IPS DF 4.7 (cell line): ENCODE results near the gene EFTUD2.
A peak's percentile ranks its signal among the peaks of the same experiment; 100 is the strongest.
"Not testable (repeated sequence)": the region's sequence is repeated elsewhere in the genome, so short reads cannot be mapped to it uniquely, and the experiment has no call there.

ENCODE experiments used
- DNase-seq: peaks from one replicate; pipeline ENCODE4 v3.0.0-alpha.2; 2013; ENCODE audit warnings: low spot score; ENCODE audit errors: extremely low read depth

Gene EFTUD2

DNA sequence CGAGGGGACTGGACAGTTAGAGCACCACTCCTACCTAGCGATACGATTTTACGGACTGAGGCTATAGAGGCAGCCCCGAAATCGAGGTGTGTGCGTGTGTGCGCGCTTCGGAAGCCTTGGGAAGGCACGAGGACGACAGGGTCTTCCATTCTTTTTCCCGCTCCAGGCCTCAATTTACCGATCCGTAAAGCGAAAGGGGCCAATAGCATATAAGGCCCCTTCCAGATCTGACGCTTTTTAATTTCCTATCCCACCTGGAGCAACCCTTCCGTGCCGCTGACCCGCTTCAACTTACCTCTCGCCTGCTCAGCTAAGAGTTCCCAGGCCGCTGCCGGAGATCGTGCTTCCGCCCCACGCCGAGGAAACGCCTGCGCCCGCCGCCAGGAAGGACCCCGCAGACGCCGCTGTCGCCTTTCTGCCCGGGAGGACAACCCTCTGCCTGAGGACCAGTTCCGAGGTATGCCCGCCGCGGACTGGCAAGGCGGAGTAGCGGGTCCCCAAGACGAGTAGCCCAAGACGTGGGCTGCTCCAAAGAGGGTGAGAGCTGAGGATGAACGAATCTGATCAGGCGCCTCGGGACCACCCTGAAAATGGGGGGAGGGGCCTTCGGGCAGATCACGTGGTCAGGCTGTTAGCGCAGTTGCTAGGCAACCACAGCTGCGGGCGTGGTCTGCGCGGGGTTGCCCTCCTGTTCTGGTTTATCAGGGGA, at the start of gene EFTUD2:
EFTUD2 (minus strand) TSS at position 372 of the 709 bp plus-strand sequence. CDS start 4,924 bp downstream, outside the sequence.
- DNase-seq, result peak; percentile 36

DNA sequence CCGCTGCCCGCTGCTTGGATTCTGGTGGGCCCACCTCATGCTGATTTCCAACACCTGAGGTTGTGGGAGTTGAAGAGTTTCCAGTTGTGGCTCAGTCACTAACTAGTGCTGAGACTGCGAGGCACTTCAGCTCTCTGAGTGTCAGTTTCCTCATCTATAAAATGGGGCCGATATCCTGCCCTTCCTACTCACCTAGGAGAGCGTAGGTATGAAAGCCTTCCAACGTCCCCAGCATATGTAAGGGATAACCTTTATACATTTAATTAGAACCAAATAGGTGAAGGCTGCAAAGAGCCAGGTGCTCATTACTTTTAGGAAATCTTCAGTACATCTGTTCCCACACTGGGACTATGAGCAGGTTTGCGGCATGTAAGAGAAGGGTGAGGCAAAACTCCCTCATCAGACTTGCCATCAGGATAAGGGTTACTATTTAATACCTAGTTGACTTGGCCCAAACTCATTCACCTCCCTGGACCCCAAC, 49.1 kb upstream of the EFTUD2 start:
- no peak for DNase-seq

DNA sequence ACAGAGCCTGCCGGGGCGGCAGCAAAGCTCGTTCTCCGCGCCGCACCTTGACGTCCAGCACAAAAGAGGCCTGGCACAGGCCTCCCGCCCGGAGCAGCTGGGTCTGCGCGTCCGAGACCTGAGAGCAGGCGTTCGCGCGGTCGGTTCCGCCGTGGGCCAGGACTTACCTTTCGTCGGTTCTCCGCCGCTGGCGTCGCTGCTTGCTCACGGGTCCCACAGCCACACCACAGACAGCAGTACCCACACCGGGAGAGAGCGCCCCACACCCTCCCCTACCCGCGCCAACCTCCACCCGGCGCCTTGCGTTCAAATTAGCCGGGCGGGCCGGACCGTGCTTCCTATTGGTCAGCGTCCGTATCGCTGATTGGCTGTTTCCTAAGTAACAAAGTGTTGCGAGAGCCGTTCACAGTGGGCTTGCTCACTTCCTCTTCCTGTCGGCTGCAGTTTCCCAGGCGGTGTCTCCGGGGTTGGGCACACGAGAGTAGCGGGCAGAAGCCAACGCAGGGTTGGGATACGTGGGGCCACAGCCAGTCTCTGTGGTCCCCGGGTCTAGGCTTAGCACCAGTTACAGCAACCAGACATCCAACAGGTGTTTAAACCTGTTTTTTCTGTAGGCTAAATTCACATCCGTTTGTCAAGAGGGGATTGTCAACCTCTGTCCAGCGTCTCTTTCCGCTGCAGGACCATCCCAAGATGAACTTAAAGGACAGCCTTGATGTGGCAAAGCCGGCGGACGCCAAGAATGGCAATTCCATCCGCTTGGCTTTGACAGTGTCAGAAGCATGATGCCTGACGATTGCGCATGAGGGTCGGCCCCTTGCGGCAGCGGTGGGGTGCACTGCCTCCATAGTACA, 48.4 kb upstream of the EFTUD2 start, which contains the start of gene KIF18B:
KIF18B (minus strand) TSS at position 313 of the 854 bp plus-strand sequence. CDS start 11,429 bp downstream, outside the sequence.
- DNase-seq, result peak; percentile 90

DNA sequence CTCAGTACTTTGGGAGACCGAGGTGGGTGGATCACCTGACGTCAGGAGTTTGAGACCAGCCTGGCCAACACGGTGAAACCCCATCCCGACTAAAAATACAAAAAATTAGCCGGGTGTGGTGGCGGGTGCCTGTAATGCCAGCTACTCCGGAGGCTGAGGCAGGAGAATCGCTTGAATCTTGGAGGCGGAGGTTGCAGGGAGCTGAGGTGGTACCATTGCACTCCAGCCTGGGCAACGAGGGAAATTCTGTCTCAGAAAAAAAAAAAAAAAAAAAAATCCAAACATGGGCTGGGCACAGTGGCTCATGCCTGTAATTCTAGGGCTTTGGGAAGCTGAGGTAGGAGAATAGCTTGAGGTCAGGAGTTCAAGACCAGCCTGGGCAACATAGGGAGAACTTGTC, 46.4 kb upstream of the EFTUD2 start:
- DNase-seq, result not testable (repeated sequence)

DNA sequence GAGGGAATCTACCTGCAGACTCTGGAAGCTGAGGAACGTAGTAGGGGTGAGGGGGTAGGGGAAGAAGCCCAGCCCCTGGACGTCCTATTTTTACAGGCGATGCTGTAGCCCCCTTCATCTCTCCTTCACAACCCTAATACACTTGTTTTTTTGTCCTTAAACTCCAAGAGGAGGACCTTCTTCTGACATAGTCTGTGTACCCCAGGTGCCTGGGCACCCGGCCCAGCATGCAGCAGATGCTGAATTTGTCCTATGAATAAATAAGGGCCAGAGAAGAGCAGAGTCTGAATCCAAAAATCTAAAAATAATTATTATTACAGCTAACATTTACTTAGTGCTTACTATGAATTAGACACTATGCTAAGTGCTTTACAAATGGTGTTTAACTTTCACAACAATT, 43.2 kb upstream of the EFTUD2 start:
- DNase-seq, result no peak

DNA sequence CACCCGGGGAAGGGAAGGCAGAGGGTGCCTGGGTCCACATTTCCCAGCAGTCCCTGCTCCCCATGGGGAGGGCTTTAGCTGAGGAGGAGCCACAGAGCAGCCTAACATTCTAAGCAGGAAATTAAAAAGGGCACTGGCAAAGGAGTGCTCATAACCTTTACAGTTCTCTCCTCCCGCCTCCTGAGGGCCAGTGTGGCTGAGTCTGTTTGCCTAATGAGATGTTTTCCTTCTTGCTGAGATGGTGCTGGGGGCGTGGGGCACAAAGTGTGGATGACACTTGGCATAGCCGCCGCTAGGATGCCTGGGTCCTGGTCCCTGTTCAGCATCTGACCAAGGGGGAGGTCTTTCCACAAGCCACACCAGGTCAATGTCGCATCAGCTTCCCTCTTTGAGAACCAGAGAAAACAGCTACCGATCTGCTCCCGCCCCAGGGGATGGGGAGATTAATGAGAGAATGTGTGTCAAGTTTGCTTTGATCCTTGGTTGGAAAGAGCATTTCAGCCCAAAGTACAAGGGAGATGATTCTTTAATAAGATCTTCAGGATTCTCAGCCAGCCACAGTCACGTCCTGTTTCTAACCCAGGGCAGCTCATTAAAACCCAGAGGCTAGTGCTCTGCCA, 42.6 kb upstream of the EFTUD2 start:
- DNase-seq, result no peak

DNA sequence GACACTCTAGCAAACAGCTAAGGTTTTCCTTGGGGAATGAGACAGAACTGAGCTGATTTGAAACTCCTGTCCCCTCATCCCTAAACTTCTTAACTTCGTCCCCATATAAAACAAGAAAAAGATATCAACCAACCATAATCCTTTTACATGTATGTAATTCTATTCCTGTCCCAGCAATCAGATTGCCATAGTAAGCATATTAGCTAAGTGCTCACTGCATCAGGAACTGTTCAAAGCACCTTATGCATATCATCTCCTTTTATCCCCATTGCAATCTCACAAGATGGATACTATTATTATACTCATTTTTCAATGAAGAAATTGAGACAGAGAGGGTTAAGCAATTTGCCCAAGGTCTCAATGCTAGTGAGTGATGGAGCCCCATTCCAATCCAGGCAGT, 41.5 kb upstream of the EFTUD2 start:
- no peak for DNase-seq

DNA sequence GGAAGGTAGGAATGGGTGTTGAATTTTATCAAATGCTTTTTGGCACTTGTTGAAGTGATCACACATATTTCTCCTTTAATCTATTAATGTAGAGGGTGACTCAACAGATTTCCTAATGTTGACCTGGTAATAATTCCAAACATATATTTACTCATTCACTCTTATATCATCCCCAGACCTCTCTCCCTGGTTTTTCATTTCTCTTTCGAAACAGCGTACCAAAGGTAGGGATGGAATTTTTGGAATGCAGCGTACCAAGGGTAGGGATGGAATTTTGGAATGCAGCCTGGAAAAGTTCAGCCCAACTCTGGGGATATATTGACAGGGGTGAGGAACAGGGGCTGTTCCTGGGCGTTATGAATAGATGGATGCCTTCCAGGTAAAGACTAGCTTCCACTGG, 41.1 kb upstream of the EFTUD2 start:
- DNase-seq, result no peak

DNA sequence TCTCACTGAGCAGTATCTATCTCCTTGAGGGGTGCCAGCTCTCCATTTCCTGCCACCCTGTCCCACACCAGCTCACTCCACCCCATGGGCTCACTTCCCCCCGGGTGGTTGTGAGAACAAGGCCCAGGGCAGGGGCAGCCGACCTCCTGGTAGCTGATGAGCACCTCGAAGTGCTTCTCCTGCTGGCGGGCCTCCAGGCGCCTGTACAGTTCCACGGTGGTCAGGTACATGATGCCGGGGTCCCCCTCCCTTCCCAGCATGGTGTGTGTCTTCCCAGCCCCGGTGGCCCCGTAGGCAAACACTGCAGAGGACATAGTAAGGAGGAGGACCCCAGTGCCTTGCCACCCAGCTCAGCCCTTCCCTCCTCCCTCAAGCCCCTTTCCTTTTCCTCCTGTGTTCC, 35.9 kb upstream of the EFTUD2 start:
- DNase-seq, result no peak

DNA sequence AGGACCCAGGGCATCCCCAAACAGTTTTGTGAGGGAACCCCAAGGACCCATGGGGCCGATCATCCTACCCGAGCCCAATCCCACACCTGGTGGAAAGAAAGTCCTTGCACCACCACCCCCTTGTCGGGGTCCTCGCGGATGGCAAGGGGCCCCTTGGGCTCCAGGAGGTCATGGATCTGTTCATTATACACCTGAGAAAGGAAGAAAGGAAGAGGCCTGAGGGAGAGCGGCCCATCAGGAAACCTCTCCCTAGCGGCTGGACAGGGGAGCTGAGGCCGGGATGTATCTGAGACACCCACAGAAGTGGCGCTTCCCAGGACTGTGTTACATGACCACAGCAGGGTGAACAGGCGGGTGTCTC, 35.5 kb upstream of the EFTUD2 start:
- DNase-seq, result no peak

DNA sequence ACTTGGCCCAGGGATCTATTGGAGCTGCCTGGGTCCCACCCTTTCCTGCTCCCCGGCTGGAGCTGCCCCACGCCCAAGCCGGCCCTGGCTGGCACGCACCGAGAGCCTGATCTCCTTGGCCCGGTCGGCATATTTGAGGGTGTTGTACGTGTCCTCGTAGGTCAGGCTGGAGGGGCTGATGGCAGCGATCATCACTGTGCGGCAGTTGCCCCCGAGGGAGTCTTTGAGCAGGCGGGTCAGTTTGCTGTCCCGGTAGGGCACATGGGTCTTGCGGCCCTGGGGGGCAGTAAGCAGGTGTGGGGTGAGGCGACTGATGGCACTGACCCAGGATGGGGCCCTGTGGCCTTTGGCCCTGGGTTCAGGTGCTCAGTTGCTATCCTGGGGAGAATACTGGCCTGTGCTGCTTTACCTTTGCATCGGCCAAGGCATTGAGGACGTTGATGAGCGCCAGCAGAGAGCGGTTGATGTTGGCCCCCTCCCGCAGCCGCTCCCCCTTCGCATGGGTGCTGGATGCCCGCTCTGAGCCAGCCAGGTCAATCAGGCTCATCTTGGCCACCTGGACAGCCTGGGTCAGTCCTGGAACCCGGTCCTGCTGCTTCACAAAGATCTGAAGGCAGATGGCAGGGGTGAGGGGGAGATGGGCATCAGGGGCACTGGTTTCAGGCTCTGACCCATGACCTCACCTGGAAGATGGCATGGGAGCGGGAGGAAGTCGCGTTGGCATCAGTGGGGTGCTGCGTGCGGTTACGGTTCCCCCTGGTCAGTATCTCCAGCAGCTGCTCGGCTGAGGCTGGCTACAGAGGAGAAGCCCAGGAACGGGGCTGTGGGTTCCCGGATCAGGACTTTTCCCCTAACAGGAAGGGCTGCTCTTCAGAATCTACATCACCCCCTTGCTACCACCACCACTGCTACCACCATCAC, 34.8 kb upstream of the EFTUD2 start:
- no peak for DNase-seq

DNA sequence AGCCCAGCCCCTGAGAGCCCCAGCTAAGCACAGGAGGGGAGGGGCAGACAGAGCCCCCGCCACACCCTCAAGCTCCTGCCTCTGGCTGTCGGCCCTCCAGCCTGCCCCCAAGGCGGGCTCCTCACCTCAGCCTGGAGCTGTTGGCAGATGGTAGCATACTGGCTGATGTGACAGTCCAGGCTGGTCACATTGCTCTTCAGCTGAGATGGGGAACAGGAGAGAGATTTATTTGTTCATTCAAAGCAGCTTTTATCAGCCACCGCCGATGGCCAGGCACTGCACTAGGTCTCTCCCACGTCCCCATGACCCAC, 33.5 kb upstream of the EFTUD2 start:
- no peak for DNase-seq

DNA sequence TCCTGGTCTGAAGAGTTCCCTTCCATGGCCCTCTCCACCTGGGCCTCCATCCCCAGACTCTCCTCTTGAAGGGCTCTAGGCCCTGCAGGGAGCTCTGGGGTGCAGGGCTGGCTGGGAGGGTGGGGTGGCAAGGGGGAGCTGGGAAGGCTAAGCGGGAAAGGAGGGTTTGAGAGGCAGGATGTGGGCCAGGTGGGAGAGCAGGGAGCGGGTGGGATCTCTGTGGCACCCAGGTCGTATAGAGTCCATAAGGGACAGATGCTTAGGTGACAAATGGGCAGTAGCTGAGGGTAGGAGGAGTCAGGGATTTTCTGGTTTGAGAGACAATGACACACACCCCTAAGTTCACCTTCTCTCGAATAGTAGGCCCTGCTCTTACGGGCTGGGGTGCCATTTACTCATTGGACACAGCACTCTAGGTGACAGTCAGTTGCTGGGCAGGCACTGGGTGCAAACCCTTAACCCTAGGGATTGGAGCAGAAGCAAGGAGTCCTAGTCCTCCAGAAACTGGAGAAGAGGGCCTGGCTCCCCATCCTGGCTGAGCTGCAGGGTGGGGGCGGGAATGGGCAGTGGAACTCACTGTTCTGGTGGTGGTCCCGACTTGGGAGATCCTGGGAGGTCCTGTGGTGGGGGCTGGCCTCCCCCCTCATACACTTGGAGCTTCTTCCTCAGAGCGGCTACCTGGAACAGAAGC, 33.0 kb upstream of the EFTUD2 start:
- DNase-seq, result no peak

DNA sequence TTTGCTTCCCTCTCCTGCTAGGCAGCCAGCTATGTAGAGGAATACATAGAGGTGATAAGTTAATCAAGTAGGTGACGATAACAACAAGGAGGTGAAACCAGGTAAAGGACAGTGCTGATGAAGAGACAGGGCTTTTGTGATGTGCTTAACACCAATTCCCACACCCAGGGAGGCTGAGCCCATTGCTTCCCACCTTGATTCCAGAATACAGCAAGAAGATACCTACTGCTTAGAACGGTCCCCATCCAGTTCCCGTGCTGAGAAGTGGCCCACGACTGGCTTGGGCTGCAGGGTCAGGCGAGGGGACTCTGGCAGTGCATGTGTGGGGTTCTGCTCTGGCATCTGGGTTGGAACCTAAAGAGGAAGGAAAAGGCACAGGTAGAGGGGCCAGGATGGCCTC, 32.1 kb upstream of the EFTUD2 start:
- no peak for DNase-seq

DNA sequence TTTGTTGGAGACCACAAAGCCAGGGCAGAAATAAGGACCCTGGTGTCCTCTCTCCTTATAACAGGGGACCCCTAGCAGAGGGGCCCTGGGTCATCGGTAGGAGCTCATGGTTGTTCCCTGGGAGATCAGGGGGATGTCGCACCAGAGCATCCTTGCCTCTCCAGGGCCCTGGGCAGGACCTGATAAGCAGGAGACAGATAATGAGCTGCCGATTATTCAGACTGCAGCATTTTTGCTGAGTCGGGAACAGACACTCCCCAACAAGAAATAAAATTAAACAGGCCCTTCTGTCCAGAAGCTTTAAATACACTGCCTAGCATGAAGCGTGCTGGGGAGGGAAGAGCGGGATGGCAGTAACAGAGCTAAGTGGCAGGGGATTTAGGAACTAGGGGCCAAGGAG, 31.4 kb upstream of the EFTUD2 start:
- no peak for DNase-seq

DNA sequence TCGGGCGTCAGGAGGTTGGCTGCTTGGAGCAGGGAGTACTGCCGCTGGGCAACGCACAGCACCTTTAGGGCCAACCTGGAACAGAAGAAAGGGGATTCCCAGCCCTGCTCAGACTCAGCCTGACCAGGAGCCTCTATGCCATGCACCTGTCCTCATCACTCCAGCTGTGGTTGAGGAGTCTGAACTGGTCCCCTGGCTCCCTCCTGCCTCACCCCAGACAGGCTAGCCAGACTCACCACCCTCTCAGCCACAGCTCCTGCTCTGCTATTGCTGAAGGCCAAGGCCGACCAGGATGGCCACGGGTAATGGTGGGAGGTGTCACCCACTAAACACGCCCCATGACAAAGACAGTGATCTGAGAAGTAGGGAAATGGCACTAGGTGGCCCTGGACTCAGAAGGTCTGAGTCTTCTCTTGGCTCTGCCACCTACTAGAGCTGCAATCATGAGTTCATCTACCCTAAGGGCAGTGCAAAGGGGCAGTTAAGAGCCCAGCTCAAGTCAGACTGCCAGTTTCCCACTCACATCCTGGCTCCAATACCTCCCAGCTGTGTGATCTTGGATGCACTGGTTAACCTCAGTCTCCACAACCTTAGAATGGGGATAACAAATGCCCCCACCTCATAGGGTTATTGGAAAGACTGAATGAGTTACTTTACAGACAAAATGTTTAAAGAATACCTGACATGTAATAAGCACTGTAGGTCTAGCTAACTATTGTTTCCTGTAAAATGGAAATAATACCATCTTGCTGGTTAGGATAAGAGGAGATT, 29.9 kb upstream of the EFTUD2 start:
- DNase-seq, result no peak

DNA sequence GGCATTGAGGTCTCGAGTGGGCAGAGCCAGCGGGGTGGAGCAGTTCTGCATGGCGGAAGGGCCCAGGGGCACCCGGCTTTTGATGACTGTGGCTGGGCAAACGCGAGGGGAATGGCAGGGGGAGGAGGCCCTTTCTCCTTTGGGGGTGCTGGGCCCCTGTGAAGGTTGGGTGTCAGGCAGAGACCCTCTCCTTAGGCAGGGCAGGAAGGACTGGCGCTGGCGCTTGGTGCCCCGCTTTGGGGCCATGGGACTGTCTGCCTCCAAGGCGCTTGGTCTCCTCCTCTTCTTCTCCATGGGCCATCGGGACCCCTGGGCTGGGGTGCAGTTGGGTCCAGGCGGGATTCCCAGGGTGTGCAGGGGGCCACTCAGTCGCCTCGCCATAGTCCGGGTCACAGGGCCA, 28.9 kb upstream of the EFTUD2 start:
- no peak for DNase-seq

DNA sequence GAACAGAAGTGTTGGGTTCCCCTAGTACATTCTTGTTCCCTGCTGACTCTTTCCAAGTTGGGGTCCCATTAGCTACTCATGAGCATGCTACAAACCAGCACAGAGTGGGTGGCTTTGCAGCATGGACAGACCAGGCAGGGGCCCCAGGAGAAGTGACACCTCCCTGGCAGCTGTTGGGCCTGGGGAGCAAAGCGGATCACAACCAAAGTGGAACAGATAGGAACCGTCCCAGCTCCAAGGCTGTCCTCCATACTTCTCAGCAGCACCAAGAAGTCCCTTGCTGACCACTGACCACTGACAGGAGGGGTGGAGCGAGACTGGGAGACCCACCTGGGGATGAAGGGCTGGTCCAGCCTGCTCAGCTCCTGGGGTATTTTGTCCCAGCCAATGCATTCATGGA, 28.5 kb upstream of the EFTUD2 start:
- DNase-seq, result no peak

DNA sequence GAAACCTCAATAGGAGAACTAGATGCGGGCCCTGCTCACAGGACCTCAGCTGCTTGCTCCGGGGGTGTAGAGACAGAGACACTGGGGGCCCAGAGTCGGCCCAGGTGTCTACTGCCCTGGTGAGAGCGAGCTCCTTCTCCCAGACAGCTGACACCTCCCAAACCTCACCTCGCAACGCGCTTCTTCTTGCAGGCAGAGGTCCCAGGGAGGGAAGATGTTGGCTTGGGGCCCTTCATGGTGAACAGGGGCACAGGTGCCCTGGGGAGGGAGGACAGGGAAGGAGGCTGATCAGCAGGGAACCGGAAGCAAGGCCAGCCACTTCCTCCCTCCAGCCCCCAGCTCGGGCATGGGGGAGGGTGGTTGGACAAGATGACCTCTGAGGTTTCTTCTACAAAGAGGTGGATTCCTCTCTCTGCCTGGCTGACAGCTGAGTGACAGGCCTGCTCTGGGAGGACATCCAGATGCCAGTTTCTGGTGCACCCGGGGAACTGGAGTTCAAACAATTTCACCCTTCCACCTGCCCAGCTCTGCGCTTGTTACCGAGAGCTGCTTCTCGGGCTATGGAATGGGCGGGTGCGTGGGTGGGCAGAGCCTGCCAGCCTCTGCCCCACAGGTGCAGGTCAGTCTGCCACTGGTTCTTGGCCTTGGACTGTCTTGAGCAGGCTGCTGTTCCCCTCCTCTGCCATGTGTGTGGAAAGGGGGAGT, 27.7 kb upstream of the EFTUD2 start:
- DNase-seq, result no peak
